WTC11 (cell line): Measurements from ENCODE around the gene RANBP17. TPM values are rescaled to one million over a fixed set of nuclear protein-coding genes. Genes with fewer than 3 reads are reported as not detected.

ENCODE experiments used
- ATAC-seq: fragments of 200-7000 bp; cut with Tn5 transposase; 2 replicates; pipeline ENCODE4 v1.10.0; 2021; ENCODE audit warnings: mild to moderate bottlenecking, moderate library complexity
- CTCF ChIA-PET: fragments of 300-600 bp; sonication (Branson Sonifier 250); formaldehyde crosslinking; loops from one replicate; lab custom pipeline; 2021; ENCODE audit warnings: antibody characterized with exemption; lab: Charles Lee
- POLR2A ChIA-PET: fragments of 350-600 bp; sonication (Branson Sonifier 250); formaldehyde crosslinking; loops from one replicate; lab custom pipeline; 2021; ENCODE audit warnings: antibody characterized with exemption; lab: Charles Lee
- DNase-seq: peaks from one replicate; pipeline ENCODE4 v3.0.0; 2021; ENCODE audit warnings: low spot score
- H3K27ac Mint-ChIP-seq: 2 replicates; pipeline ENCODE4 v1.8.0; 2021; ENCODE audit warnings: mixed read lengths
- H3K27me3 Mint-ChIP-seq: 2 replicates; pipeline ENCODE4 v1.8.0; 2021; ENCODE audit warnings: low read depth, mild to moderate bottlenecking, moderate library complexity, mixed read lengths
- H3K36me3 Mint-ChIP-seq: 2 replicates; pipeline ENCODE4 v1.8.0; 2021; ENCODE audit warnings: mixed read lengths
- H3K4me1 Mint-ChIP-seq: 2 replicates; pipeline ENCODE4 v1.8.0; 2022; ENCODE audit warnings: mixed read lengths
- H3K4me3 Mint-ChIP-seq: 2 replicates; pipeline ENCODE4 v1.8.0; 2021; ENCODE audit warnings: mild to moderate bottlenecking, moderate library complexity, mixed read lengths
- H3K9me3 Mint-ChIP-seq: 2 replicates; pipeline ENCODE4 v1.8.0; 2021; ENCODE audit warnings: mixed read lengths
- ATF6 ChIP-seq: sonication (generic); formaldehyde crosslinking; IDR thresholded peaks from 2 replicates; pipeline ENCODE4 v1.8.1; 2023; ENCODE audit warnings: mild to moderate bottlenecking, missing genetic modification reagents
- CBFB ChIP-seq: sonication (generic); formaldehyde crosslinking; IDR thresholded peaks from 2 replicates; pipeline ENCODE4 v1.8.1; 2022; ENCODE audit warnings: mild to moderate bottlenecking, low read depth, missing genetic modification reagents
- E2F1 ChIP-seq: sonication (generic); formaldehyde crosslinking; IDR thresholded peaks from 2 replicates; pipeline ENCODE4 v1.8.0; 2022; ENCODE audit warnings: mild to moderate bottlenecking, missing genetic modification reagents
- ELF4 ChIP-seq: sonication (generic); formaldehyde crosslinking; IDR thresholded peaks from 2 replicates; pipeline ENCODE4 v1.8.1; 2022; ENCODE audit warnings: low read depth, mild to moderate bottlenecking, moderate library complexity, missing genetic modification reagents
- ERG ChIP-seq: fragments of 250-450 bp; sonication (Bioruptor Pico); IDR thresholded peaks from 2 replicates; pipeline ENCODE4 v1.8.0; 2021; ENCODE audit warnings: mild to moderate bottlenecking
- ESRRA ChIP-seq: sonication (generic); formaldehyde crosslinking; IDR thresholded peaks from 2 replicates; pipeline ENCODE4 v1.8.1; 2022; ENCODE audit warnings: mild to moderate bottlenecking, missing genetic modification reagents, borderline replicate concordance
- FOXP1 ChIP-seq: sonication (generic); formaldehyde crosslinking; IDR thresholded peaks from 2 replicates; pipeline ENCODE4 v1.8.0; 2022; ENCODE audit warnings: missing genetic modification reagents, mild to moderate bottlenecking, moderate library complexity, borderline replicate concordance
- HMGA2 ChIP-seq: fragments of 250-450 bp; sonication (Bioruptor Pico); IDR thresholded peaks from 2 replicates; pipeline ENCODE4 v1.4.0; 2021; ENCODE audit warnings: mild to moderate bottlenecking, moderate library complexity
- NR2C2 ChIP-seq: sonication (generic); formaldehyde crosslinking; IDR thresholded peaks from 2 replicates; pipeline ENCODE4 v1.8.0; 2022; ENCODE audit warnings: mild to moderate bottlenecking, missing genetic modification reagents
- RELA ChIP-seq: sonication (generic); formaldehyde crosslinking; IDR thresholded peaks from 2 replicates; pipeline ENCODE4 v1.8.1; 2022; ENCODE audit warnings: missing genetic modification reagents, mild to moderate bottlenecking, borderline replicate concordance
- TEAD1 ChIP-seq: sonication (generic); formaldehyde crosslinking; IDR thresholded peaks from 2 replicates; pipeline ENCODE4 v1.8.0; 2022; ENCODE audit warnings: mild to moderate bottlenecking, missing genetic modification reagents
- TEAD4 ChIP-seq: sonication (generic); formaldehyde crosslinking; IDR thresholded peaks from 2 replicates; pipeline ENCODE4 v1.8.0; 2022; ENCODE audit warnings: mild to moderate bottlenecking, missing genetic modification reagents
- USF2 ChIP-seq: sonication (generic); formaldehyde crosslinking; IDR thresholded peaks from 2 replicates; pipeline ENCODE4 v1.8.1; 2023; ENCODE audit warnings: mild to moderate bottlenecking, missing genetic modification reagents, moderate library complexity
- ZNF121 ChIP-seq: sonication (generic); formaldehyde crosslinking; IDR thresholded peaks from 2 replicates; pipeline ENCODE4 v1.8.0; 2023; ENCODE audit warnings: missing genetic modification reagents
- ZNF281 ChIP-seq: sonication (generic); formaldehyde crosslinking; IDR thresholded peaks from 2 replicates; pipeline ENCODE4 v1.8.0; 2023; ENCODE audit warnings: mild to moderate bottlenecking, missing genetic modification reagents
- ZNF317 ChIP-seq: sonication (generic); formaldehyde crosslinking; IDR thresholded peaks from 2 replicates; pipeline ENCODE4 v1.8.1; 2023; ENCODE audit warnings: low read depth, mild to moderate bottlenecking, moderate library complexity, missing genetic modification reagents, borderline replicate concordance
- ZNF423 ChIP-seq: fragments of 250-450 bp; sonication (Bioruptor Pico); IDR thresholded peaks from 2 replicates; pipeline ENCODE4 v2.1.2; 2022; ENCODE audit warnings: mild to moderate bottlenecking, moderate library complexity
- ZNF425 ChIP-seq: fragments of 250-450 bp; sonication (Bioruptor Pico); conservative IDR thresholded peaks from 2 replicates; pipeline ENCODE4 v1.9.0; 2021; ENCODE audit warnings: mild to moderate bottlenecking
- total RNA-seq: library from RNA; stranded (reverse); gene quantifications from 3 replicates; pipeline ENCODE4 v1.2.3, GENCODE V29; 2021
- TF ChIP-seq, protein P1 (sequence below): sonication (generic); formaldehyde crosslinking; IDR thresholded peaks from 2 replicates; pipeline ENCODE4 v1.8.0; 2022; ENCODE audit warnings: mild to moderate bottlenecking, missing genetic modification reagents
- TF ChIP-seq, protein P2 (sequence below): sonication (generic); formaldehyde crosslinking; conservative IDR thresholded peaks from 2 replicates; pipeline ENCODE4 v1.8.1; 2023; ENCODE audit warnings: mild to moderate bottlenecking, low read depth, missing genetic modification reagents, moderate library complexity

The RANBP17 gene
- total RNA-seq, 1 experiment from 2014 or later = 23.1 TPM

GRCh38 chr5:171157775-171158174, 296.0 kb downstream of the RANBP17 start:
- CTCF ChIA-PET = interaction anchor here (0.6 kb wide), 1 partner anchor 261 kb away, joined by 3 read pairs; no protein-coding TSS in a partner anchor
- Mint-ChIP-seq H3K4me3 (no peak overlapping the region), H3K27me3 (no peaks in the 10 kb centered on the region), H3K9me3 (no peaks in the 10 kb centered on the region), H3K4me1 (peaks cover 8% of the 10 kb centered on the region), H3K36me3 (no peaks in the 10 kb centered on the region), H3K27ac (no peak overlapping the region)
- POLR2A ChIA-PET = interaction anchor here (0.6 kb wide), 1 partner anchor 241 kb away, joined by 4 read pairs; no protein-coding TSS in a partner anchor
- ATAC-seq (no peak), DNase-seq (no peak)
- TF ChIP-seq USF2 (CRISPR knock-in tag) (no peak), ERG (CRISPR knock-in tag) (no peak), ZNF317 (CRISPR knock-in tag) (no peak), ZNF425 (CRISPR knock-in tag) (no peak), CBFB (no peak), ZNF121 (no peak), NR2C2 (CRISPR knock-in tag) (no peak), TEAD4 (CRISPR knock-in tag) (no peak), ELF4 (CRISPR knock-in tag) (no peak), ESRRA (CRISPR knock-in tag) (no peak), ATF6 (CRISPR knock-in tag) (no peak), ZNF423 (no peak), RELA (CRISPR knock-in tag) (no peak), HMGA2 (no peak), E2F1 (CRISPR knock-in tag) (no peak), FOXP1 (CRISPR knock-in tag) (no peak), ZNF281 (CRISPR knock-in tag) (no peak), TEAD1 (CRISPR knock-in tag) (no peak)
- TF ChIP-seq, protein P1, sequence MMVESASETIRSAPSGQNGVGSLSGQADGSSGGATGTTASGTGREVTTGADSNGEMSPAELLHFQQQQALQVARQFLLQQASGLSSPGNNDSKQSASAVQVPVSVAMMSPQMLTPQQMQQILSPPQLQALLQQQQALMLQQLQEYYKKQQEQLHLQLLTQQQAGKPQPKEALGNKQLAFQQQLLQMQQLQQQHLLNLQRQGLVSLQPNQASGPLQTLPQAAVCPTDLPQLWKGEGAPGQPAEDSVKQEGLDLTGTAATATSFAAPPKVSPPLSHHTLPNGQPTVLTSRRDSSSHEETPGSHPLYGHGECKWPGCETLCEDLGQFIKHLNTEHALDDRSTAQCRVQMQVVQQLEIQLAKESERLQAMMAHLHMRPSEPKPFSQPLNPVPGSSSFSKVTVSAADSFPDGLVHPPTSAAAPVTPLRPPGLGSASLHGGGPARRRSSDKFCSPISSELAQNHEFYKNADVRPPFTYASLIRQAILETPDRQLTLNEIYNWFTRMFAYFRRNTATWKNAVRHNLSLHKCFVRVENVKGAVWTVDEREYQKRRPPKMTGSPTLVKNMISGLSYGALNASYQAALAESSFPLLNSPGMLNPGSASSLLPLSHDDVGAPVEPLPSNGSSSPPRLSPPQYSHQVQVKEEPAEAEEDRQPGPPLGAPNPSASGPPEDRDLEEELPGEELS (CRISPR knock-in tag) = no peak
- TF ChIP-seq, protein P2, sequence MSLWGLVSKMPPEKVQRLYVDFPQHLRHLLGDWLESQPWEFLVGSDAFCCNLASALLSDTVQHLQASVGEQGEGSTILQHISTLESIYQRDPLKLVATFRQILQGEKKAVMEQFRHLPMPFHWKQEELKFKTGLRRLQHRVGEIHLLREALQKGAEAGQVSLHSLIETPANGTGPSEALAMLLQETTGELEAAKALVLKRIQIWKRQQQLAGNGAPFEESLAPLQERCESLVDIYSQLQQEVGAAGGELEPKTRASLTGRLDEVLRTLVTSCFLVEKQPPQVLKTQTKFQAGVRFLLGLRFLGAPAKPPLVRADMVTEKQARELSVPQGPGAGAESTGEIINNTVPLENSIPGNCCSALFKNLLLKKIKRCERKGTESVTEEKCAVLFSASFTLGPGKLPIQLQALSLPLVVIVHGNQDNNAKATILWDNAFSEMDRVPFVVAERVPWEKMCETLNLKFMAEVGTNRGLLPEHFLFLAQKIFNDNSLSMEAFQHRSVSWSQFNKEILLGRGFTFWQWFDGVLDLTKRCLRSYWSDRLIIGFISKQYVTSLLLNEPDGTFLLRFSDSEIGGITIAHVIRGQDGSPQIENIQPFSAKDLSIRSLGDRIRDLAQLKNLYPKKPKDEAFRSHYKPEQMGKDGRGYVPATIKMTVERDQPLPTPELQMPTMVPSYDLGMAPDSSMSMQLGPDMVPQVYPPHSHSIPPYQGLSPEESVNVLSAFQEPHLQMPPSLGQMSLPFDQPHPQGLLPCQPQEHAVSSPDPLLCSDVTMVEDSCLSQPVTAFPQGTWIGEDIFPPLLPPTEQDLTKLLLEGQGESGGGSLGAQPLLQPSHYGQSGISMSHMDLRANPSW (CRISPR knock-in tag) = no peak
